Measurements from ENCODE around the gene EXOSC7.

Gene EXOSC7

DNA sequence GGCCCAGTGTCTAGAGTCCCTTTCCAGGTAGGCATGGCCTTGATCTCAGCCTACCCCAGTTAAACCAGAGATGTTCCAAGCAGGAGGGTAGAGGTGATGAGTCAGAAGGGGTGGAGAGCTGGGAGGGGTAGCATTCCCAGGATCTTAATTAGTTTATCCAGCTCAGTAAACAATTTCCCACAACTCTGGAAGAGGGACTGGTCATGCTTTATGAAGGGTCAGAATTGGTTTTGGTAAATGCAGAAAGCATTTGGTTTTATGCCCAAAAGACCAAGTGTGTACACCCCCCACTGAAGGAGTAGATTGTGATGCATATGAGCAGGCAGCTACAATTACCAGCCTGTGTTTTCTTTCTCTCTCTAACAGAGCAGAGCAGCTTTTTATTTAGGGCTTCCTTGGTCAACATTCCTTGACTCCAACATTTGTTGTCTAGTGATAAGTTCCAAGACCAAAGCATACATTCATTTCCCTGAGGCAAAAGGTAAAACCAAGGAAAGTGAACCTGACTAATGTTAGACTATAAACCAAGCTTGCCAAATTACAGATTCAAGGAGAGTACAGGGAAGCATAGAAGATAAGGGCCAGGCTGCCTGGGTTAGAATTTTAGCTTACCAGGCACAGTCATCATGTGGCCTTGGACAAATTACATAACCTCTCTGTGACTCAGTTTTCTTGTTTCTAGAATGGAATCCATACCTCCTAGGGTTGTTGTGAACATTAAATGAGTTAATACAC, 17.6 kb downstream of the EXOSC7 start:
- DNase-seq, result no peak

- no peak for DNase-seq
Measured at GRCh38 chr3:44995142-44995770, 19.2 kb downstream of the EXOSC7 start.

GRCh38 chr3:44996556-44996969, 20.5 kb downstream of the EXOSC7 start:
- no peak for DNase-seq

- DNase-seq, result no peak
Measured at GRCh38 chr3:44999782-45000181, 23.7 kb downstream of the EXOSC7 start.

GRCh38 chr3:45000823-45001222, 24.8 kb downstream of the EXOSC7 start:
- no peak for DNase-seq

DNA sequence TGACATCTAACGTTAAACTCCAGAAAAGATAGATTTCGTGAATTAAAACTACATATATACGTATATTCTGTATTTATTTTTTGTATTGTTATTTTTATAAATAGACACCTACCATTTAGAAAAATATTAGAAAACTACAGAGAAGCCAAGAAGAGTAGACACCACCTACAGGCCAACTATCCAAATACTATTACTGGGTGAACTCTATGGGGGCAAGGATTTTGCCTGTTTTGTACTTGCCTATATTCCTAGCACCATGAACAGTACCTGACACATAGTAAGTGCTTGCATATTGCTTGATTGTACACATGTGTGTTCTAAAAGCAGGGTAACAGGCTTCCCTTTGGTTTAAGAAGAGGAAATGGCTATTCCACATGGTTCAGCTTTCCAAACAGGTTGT, 25.7 kb downstream of the EXOSC7 start:
- no peak for DNase-seq

DNA sequence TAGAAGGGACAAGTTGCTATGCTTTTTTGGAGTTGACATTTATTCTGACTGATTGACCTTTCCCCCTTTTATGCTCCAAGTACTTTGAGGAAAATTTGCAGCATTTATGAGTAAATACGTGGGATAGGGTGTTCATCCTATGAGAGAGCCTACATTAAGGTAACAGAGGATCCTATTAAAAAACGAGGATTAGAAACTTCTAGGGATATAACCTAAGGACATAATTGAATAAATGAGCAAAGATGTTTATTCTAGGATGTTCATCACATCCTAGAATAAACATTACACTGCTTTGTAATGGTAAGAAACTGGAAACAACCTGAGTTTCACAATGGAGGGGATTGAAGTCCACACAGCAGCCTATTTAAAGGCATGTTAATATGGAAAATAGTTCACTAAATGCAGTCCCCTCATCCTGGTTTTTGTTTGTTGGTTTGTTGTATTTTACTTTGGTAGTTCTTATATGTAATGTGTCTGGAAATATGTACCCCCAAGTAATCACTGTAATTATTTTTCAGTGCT, 26.2 kb downstream of the EXOSC7 start:
- no peak for DNase-seq

DNA sequence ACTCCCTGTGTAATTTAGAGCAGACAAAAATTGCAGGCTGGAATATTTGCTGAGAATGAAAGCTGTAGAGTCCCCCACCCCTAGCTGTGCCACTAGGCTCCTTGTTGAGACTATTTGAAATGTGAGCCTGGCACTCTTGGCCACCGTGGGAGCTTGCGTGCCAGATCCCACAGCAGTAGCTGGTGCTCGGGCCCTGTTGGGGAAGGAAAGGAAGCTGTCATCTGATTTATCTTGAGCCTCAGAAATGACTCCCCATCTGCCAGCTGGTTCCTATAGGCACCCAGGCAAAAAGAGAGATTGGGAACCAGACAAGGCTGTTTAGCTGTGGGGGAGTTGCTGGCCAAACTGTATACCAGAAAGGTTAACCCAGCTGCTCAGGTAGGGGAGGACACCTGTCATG, 26.7 kb downstream of the EXOSC7 start:
- DNase-seq, result no peak

- no peak for DNase-seq
Measured at GRCh38 chr3:45003406-45003805, 27.4 kb downstream of the EXOSC7 start.

DNA sequence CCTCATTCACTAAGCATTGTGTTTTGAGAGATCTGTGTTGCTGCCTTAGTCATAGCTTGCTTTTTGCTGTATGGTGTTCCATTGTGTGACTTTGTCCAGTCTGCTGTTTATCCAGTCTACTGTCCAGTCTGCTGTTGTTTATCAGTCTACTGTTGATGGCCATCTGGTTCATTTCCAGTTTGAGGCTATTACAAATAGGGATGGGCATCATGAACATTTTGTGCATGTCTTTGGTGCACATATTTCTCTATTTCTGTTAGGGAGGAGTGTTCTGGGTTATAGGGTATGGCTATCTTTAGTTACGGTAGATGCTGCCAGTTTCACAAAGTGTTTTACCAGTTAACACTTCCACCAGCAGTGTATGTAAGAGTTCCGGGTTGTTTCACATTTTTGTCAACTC, 27.8 kb downstream of the EXOSC7 start:
- DNase-seq, result peak; percentile 44

GRCh38 chr3:45007091-45007490, 31.0 kb downstream of the EXOSC7 start:
- no peak for DNase-seq

- DNase-seq, result no peak
Measured at GRCh38 chr3:45008117-45008516, 32.1 kb downstream of the EXOSC7 start.

- no peak for DNase-seq
Measured at GRCh38 chr3:45009868-45010267, 33.8 kb downstream of the EXOSC7 start.

DNA sequence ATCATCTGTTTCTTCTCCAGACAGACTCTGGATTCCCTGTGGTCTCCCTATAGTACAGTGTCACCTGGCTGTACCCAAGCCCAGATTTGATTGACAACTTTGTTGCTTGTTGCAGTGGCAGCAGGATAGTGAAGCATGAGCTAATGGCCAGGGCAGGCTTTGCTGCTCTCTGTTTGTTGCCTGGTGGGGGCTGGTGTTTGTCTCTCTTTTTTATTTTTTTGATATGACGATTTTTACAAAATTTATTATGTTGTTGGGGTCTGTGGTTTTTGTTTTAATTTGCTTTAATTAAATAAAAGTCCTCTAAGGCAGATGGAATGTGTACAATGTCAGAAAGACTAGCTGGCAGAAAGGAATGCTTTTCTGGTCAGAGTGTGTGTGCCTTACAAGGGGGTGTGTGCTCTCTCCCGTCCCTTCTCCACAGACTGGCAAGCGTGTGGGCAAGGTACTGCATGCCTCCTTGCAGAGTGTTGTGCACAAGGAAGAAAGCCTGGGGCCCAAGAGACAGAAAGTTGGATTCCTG, 34.8 kb downstream of the EXOSC7 start:
- DNase-seq, result no peak

DNA sequence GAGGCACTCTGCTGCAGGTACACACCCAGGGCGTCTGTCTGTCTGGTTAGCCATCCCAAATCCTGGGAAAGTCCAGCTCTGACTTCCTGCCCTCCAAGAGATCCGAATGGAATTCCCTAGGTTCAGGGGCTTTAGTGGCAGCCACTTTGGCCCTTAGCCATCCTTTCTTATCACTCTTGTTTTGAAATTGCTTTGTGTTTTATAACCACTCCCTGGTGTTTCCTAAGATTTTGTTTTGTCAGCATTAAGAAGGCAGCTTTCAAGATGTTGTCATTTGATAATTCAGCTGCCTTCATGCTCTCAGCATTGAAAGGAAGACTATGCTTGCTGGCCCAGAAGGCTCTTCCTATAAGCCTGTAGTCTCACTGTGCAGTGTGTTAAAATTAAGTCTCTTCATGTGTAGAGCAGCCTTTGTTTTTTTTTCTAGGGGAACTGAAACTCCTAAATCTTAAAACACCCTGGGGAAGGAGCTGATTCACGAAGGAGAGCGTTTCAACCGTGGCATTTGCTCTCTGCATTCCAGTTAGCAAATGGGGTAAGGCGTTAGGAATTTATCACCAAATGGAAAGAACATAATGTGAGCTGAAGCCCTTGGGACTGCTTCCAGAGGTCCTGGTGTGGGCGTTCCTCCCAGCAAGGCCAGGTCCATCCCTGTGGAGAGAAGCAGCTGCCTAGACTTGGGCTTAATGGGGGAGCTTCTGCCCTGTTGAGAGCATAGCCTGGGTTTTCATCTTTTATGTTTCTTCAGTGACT, 35.9 kb downstream of the EXOSC7 start:
- peak; percentile 88 for DNase-seq

- DNase-seq, result no peak
Measured at GRCh38 chr3:45012577-45012976, 36.5 kb downstream of the EXOSC7 start.

DNA sequence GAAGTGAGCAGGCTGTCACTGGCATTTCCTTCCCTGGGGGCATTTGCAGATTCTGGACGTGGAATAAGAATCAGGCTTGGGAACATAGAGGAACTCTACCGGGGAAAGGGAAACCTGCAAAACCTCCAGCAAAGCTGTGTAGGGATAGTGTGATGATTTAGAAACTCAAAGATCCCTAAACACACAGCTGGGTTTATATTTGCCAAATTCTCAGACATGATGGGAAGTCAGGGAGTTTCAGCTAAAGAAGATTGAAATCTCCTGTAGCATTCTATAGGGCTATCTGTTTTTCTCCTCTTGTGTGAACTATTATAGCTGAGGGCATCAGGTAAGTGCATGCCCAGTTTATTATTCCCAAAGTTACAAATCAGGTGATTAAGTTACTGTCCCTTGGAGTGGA, 40.9 kb downstream of the EXOSC7 start:
- no peak for DNase-seq

DNA sequence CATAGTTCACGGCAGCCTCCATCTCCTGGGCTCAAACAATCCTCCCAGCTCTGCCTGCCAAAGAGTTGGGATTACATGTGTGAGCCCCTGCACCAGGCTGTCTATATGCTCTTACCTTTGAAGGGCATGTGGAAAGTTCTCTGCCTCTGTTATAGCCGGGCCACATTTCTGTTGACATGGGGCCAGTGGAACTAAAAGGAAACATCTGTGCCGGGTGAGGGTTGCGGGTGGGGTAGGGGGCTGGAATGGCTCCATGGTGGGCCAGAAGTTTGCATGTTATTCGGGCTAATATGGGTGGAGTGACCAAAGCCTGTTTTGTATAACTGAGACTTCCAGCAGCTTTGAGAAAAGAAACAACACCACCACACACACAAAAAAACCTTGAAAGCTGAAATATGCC, 41.8 kb downstream of the EXOSC7 start:
- DNase-seq, result no peak

DNA sequence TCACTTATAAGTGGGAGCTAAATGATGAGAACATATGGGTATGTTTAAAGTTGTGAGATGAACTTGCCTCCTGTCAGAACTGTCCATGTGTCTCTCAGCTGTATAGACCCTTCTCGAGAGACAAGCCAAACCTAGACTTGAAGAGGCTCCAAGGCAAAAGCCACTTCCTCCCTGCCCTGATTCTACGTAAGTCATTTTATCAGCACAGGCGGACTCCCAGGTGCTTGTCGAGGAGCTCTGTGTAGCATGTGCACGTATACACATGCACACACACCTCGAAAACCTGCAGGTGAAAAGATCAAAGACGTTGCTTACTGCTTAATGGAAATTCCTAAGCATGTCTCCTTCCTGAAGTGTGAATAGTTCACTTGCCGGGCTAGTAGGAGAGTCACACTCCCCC, 44.5 kb downstream of the EXOSC7 start:
- no peak for DNase-seq

DNA sequence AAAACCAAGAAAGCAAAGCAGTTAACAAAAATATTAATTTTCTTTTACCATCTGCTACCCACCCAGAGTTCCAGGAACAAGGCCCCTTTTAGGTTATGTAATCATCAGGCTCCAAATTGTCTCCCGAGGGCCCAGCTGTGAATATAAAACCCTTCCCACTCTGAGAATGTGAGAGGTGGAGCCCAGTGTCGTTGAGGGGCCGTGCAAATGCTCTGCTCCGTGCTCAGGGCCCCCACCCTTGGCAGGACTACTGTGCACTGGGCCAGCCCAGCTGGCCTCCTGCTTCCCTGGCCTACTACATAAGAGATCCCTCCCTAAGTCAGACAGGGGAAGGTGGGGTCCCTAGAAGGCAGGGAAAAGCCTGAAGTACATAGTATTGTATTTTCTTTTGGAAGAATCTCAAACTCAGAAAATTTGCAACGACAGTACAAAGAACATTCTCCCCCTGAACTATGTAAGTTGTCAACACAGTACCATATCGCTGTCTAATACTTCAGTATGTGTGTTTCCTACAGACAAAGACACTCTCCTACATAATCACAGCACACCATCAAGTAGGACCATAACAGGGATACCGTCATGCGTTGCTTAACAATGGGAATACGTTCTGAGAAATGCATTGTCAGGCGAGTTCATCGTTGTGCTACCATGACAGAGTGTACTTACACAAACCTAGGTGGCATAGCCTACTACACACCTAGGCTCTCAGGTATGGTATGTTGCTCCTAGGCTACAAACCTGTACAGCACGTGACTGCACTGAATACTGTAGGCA, 45.7 kb downstream of the EXOSC7 start:
- no peak for DNase-seq

GRCh38 chr3:45023675-45024074, 47.6 kb downstream of the EXOSC7 start:
- DNase-seq, result no peak

DNA sequence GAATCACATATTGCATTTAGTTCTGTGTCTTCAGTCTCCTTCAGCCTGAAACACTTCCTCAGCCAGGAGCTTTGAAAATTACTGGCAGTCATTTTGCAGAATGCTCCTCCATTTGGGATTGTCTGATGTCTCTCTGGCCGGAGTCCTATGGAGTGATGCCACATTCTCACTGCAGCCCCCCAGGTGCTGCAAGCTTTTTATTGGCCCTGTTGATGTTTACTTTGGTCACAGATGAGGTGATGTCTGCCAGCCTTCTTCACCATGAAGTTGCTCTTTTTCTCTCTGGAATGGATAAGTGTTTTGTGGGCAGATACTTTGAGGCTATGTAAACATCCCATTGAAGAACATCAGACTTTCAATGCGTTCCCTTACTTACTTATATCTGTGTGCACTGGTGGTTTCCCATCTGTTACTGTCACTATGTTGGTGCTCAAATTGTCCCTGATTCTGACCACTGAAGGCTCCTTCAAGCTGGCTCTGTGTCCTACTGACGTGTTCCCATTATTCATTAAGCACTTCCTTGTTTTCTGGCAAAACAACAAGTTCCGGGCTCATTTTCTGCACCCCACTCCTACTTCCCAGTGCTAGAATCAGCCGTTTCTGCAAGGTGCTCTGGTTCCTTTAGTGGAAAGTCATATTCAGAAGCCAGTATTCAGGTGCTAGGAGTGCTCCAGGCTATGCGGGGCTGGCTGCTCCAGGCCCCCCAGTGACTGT, 48.7 kb downstream of the EXOSC7 start:
- no peak for DNase-seq
